ENCODE data around the gene ARHGAP9. TPM values are rescaled to one million over a fixed set of nuclear protein-coding genes. Genes with fewer than 3 reads are reported as not detected.

Gene ARHGAP9
- total and polyA plus RNA-seq, 11 donors = 1.7 to 33.4 (median 3.6) TPM

DNA sequence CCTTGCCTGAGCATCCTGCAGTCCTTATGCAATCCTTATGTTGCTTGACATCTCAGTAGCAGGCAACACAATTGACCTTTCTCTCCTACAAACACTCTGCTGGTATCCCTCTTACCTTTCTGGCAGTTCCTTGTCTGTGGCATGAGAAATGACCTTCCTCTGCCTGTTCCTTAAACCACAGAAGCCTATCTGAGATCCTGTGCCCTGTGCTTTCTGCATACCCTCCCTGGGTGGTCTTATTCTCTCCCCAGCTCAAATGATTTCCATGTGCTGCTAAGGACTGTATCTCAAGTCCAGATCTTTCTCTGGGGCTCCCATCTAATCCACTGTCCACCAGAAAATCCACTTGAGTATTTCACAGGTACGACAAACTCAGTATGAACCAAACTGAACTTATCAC is 2.0 kb upstream of the ARHGAP9 start:
- Histone ChIP-seq H3K27me3 (peaks cover 0 to 20% (median under 1%) of the 10 kb centered on the region in 9 donors), H3K27ac (no peak overlapping the region), H3K9me3 (no peaks in the 10 kb centered on the region), H3K36me3 (no peaks in the 10 kb centered on the region), H3K4me1 (peaks cover 0 to 32% (median 0%) of the 10 kb centered on the region in 12 donors), H3K4me3 (no peak overlapping the region)
- DNase-seq (no peak), ATAC-seq (no peak)
- intact Hi-C loops (cut with DNase I) = no loop called here
- 68 to 89% (median 80%) methylated on average over 1 of the region's 1 CpG for WGBS, 4 donors
- TF ChIP-seq, protein P1, sequence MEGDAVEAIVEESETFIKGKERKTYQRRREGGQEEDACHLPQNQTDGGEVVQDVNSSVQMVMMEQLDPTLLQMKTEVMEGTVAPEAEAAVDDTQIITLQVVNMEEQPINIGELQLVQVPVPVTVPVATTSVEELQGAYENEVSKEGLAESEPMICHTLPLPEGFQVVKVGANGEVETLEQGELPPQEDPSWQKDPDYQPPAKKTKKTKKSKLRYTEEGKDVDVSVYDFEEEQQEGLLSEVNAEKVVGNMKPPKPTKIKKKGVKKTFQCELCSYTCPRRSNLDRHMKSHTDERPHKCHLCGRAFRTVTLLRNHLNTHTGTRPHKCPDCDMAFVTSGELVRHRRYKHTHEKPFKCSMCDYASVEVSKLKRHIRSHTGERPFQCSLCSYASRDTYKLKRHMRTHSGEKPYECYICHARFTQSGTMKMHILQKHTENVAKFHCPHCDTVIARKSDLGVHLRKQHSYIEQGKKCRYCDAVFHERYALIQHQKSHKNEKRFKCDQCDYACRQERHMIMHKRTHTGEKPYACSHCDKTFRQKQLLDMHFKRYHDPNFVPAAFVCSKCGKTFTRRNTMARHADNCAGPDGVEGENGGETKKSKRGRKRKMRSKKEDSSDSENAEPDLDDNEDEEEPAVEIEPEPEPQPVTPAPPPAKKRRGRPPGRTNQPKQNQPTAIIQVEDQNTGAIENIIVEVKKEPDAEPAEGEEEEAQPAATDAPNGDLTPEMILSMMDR (IDR thresholded peaks at IDR 0.05) = no peak
- TF ChIP-seq POLR2A (IDR thresholded peaks at IDR 0.05) = no peak

DNA sequence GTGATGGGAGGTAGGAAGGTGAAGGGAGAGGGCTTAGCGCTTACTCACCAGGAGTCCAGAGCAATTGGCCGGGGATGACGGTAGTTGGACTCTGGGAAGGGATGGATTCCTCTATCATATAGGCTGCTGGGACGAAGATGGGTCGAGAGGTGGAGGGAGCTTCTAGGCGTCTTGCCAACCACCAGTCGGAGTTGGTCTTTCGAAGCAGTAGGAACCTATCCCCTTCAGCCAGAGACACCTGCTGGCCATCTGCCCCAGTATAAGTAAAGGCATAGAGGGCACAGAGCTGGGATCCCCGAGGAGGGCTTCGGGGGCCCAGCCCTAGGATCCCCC is 657 bp downstream of the ARHGAP9 start:
- Histone ChIP-seq H3K4me3 (peak overlapping the region in 2 of 12 donors; percentile 50 to 68), H3K27me3 (peaks cover 14 to 46% (median 24%) of the 10 kb centered on the region in 9 donors), H3K9me3 (no peaks in the 10 kb centered on the region), H3K27ac (peak overlapping the region in 5 of 12 donors; percentile 4 to 94 (median 59)), H3K4me1 (peaks cover 0 to 56% (median 15%) of the 10 kb centered on the region in 12 donors), H3K36me3 (peaks cover 0 to 13% (median 0%) of the 10 kb centered on the region in 9 donors)
- WGBS, 4 donors = 82 to 92% (median 85%) methylated on average over 9 to 10 of the region's 10 CpGs
- ATAC-seq = no peak
- TF ChIP-seq, protein P1 (IDR thresholded peaks at IDR 0.05) = no peak
- TF ChIP-seq POLR2A (IDR thresholded peaks at IDR 0.05) = no peak
- intact Hi-C loops (cut with DNase I) = no loop called here
- DNase-seq = no peak

DNA sequence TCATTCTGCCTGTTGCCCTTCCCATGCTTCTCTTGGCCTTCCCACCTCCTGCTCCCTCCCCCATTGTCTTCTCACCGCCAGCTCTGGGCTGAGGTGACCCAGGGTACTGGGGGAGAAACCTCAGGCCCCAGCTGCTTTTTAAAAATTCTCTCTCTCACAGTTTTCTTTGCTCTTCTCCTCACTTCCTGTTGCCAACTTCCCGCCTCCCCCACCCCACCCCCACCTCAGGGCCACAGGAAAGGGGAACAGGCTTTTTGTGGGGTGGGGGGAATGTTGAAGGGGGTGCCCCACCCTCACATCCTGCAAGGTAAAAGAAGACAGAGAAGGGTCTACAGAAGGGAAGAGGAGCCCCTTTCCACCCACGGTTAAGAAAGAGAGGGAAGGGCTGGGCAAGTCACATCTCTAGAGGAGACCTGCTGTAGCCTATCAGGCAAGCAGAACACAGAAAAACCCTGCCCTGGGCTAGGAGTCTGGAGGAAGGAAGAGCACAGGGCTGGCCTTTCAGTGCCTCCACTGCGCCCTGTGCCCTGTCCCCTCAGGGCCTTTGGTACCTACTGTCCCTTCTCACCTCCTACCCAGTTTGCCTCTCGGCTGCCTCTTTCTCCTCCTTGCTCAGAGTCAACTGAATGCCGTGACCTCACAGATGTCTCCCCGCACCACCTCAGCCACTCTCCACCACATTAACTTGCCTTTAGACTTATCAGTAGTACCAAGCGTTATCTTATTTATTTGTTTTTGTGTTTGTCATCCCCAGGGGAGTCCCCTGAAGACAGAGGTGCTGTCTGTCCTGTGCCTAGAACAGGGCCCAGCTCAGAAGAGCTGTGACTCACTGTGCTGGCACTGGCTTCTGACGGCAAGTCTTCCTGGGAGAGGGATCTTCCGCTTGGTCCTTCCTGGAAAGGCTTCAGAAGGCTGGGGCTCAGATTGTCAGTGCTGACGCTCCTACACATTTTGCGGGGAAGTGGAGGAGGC is 1.7 kb downstream of the ARHGAP9 start:
- DNase-seq (peak in 1 of 5 donors; percentile 31), ATAC-seq (peak in 3 of 4 donors; percentile 35 to 46 (median 42))
- H3K27me3 ChIP-seq = peaks cover 14 to 57% (median 32%) of the 10 kb centered on the region in 9 donors
- peaks cover 0 to 57% (median 15%) of the 10 kb centered on the region in 12 donors for H3K4me1 ChIP-seq
- intact Hi-C loops (cut with DNase I) = no loop called here
- TF ChIP-seq, protein P1 (IDR thresholded peaks at IDR 0.05) = no peak
- TF ChIP-seq POLR2A (IDR thresholded peaks at IDR 0.05) = no peak
- peaks cover 0 to 23% (median 0%) of the 10 kb centered on the region in 9 donors for H3K36me3 ChIP-seq
- H3K4me3 ChIP-seq = peak overlapping the region in 10 of 12 donors; percentile 8 to 68 (median 40)
- WGBS, 4 donors = 66 to 71% (median 68%) methylated on average over 12 of the region's 12 CpGs
- peak overlapping the region in 11 of 12 donors; percentile 7 to 94 (median 35) for H3K27ac ChIP-seq
- no peaks in the 10 kb centered on the region for H3K9me3 ChIP-seq
